Activated T-cell treated with anti-CD3 and anti-CD28 coated beads, Interleukin-2, amount 50 U/mL, for 1 hour (primary cell): ENCODE measurements around the gene LY6G5C.

Experiments used
- DNase-seq: peaks from one replicate; pipeline ENCODE4 v3.0.0-alpha.2; 2020

Gene LY6G5C

GRCh38 chr6:31680226-31681134 is at the start of gene LY6G5C:
Gene LY6G5C (minus strand): TSS chr6:31681067. CDS start chr6:31680373, 694 bp downstream.
- DNase-seq: peak; percentile 65

GRCh38 chr6:31729979-31730630 is 49.2 kb upstream of the LY6G5C start:
- DNase-seq: peak; percentile 78

- peak; percentile 86 for DNase-seq
Measured at GRCh38 chr6:31729515-31729978, 48.7 kb upstream of the LY6G5C start.

- no peak for DNase-seq
Measured at GRCh38 chr6:31728767-31729514, 48.1 kb upstream of the LY6G5C start, which contains the start of gene DDAH2. Gene DDAH2 (minus strand): TSS chr6:31729299. CDS start chr6:31729161, 138 bp downstream.

- DNase-seq: no peak
Measured at GRCh38 chr6:31727717-31728671, 47.1 kb upstream of the LY6G5C start.

GRCh38 chr6:31727034-31727716 is 46.3 kb upstream of the LY6G5C start:
- DNase-seq: no peak

GRCh38 chr6:31725502-31726350 is 44.9 kb upstream of the LY6G5C start:
- no peak for DNase-seq

GRCh38 chr6:31723980-31724691 is 43.3 kb upstream of the LY6G5C start:
- DNase-seq: no peak

- no peak for DNase-seq
Measured at GRCh38 chr6:31723245-31723979, 42.5 kb upstream of the LY6G5C start, which contains the start of gene MPIG6B. Gene MPIG6B (plus strand): TSS chr6:31723373. CDS start chr6:31723384, 11 bp downstream.

GRCh38 chr6:31722173-31722572 is 41.3 kb upstream of the LY6G5C start:
- DNase-seq: no peak

- no peak for DNase-seq
Measured at GRCh38 chr6:31721351-31722020, 40.6 kb upstream of the LY6G5C start, which contains the start of gene LY6G6C. Gene LY6G6C (minus strand): TSS chr6:31721746. CDS start chr6:31721679, 67 bp downstream.

- DNase-seq: no peak
Measured at GRCh38 chr6:31720196-31720770, 39.4 kb upstream of the LY6G5C start.

GRCh38 chr6:31719001-31719400 is 38.1 kb upstream of the LY6G5C start:
- DNase-seq: no peak

GRCh38 chr6:31718265-31718664 is 37.4 kb upstream of the LY6G5C start:
- DNase-seq: no peak

GRCh38 chr6:31717499-31718222 is 36.8 kb upstream of the LY6G5C start:
- DNase-seq: no peak

- no peak for DNase-seq
Measured at GRCh38 chr6:31715022-31715958, 34.4 kb upstream of the LY6G5C start, which contains the start of gene LY6G6D. Gene LY6G6D (plus strand): TSS chr6:31715348. CDS start chr6:31715356, 8 bp downstream.
